ENCODE results near the gene PRKRA. TPM values are rescaled to one million over a fixed set of nuclear protein-coding genes. Genes with fewer than 3 reads are reported as not detected.

PRKRA gene
- total and polyA plus RNA-seq, 9 of the 15 experiments (the other 6 are each of a cell fraction or from before 2014, with no cell fraction given) = 14.1 to 78.1 (median 52.3) TPM

DNA sequence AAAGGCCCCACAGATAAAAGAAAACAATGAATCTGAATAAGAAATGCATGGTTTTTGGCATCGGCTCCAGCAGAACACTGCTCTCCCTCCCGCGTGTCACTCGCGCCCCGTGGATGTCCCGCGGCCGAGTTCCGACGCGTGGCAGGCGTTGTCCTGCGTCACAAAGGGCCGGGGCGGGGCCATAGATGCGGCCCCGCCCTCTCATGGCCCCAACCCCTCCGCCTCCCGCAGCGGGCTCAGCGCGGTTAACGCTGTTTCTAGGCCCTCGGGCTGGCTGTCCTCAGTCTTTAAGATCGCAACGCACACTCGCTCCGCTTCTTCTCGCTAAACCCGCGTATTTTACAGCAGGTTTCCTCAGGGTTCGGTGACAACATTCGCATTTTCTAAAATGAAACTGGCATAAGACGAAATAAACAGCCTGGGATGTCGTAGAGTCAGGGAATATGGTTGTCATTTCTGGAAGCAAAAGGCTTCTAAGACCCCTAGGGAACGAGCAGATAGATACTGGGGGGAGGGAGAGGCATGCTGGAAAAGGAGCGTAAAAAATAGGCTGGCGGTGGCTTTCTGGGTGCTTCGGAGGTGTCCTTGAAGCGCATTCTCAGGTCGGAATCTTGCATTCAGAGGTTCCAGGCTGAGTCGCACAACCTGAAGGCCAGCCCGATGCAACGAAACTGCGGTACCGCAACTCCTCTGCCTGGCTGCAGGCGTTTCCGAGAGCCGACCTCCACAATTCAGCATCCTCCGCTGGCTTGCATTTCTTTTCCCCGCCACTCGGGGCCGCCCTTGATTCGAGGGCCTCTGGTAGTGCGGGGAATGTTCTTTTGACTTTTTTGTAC, 27.7 kb upstream of the PRKRA start, which contains the start of gene FKBP7 (continued):
- TF ChIP-seq CCAR2 (IDR thresholded peaks at IDR 0.05; ENCODE audit: low read depth, low read length) (no peak), SMAD1 (IDR thresholded peaks at IDR 0.05; ENCODE audit: low read depth, low read length, partially characterized antibody) (peak; percentile 47), SIN3B (IDR thresholded peaks at IDR 0.05; ENCODE audit: low read depth) (no peak), SMARCB1 (IDR thresholded peaks at IDR 0.05; ENCODE audit: insufficient read length, low read depth) (peak; percentile 47), HDAC6 (IDR thresholded peaks at IDR 0.05; ENCODE audit: low read depth, low read length) (no peak), ZNF263 (CRISPR knock-in tag; IDR thresholded peaks at IDR 0.05; ENCODE audit: borderline replicate concordance) (no peak), GTF2E2 (tag; IDR thresholded peaks at IDR 0.05) (no peak), RBM25 (IDR thresholded peaks at IDR 0.05; ENCODE audit: low read depth, low read length, severe bottlenecking) (no peak), PTRF (tag; IDR thresholded peaks at IDR 0.05) (no peak), ZFX (CRISPR knock-in tag; IDR thresholded peaks at IDR 0.05) (peak; percentile 92), HMGXB4 (CRISPR knock-in tag; IDR thresholded peaks at IDR 0.05) (no peak), ASH1L (IDR thresholded peaks at IDR 0.05; ENCODE audit: borderline replicate concordance, low read depth, partially characterized antibody) (no peak), U2AF1 (optimal IDR thresholded peaks at IDR 0.05; ENCODE audit: low read depth, low read length) (no peak), KDM2B (CRISPR knock-in tag; IDR thresholded peaks at IDR 0.05) (peak; percentile 7; the same call in 1 of the 2 replicates), SNRNP70 (optimal IDR thresholded peaks at IDR 0.05; ENCODE audit: low read depth, low read length) (no peak), MCM2 (IDR thresholded peaks at IDR 0.05; ENCODE audit: low read depth) (no peak), ZNF76 (CRISPR knock-in tag; IDR thresholded peaks at IDR 0.05; ENCODE audit: borderline replicate concordance) (no peak; the same call in 1 of the 2 replicates), KDM5B (IDR thresholded peaks at IDR 0.05; ENCODE audit: insufficient replicate concordance, low read depth, low read length) (peak; percentile 54), TCF3 (CRISPR knock-in tag; IDR thresholded peaks at IDR 0.05) (0 out of 2 replicates have a peak, but pooled peaks have one; percentile 10), ZNF282 (CRISPR knock-in tag; IDR thresholded peaks at IDR 0.05) (no peak)
- TF ChIP-seq, protein P1, sequence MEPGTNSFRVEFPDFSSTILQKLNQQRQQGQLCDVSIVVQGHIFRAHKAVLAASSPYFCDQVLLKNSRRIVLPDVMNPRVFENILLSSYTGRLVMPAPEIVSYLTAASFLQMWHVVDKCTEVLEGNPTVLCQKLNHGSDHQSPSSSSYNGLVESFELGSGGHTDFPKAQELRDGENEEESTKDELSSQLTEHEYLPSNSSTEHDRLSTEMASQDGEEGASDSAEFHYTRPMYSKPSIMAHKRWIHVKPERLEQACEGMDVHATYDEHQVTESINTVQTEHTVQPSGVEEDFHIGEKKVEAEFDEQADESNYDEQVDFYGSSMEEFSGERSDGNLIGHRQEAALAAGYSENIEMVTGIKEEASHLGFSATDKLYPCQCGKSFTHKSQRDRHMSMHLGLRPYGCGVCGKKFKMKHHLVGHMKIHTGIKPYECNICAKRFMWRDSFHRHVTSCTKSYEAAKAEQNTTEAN (CRISPR knock-in tag; IDR thresholded peaks at IDR 0.05) = no peak
- TF ChIP-seq, protein P2, sequence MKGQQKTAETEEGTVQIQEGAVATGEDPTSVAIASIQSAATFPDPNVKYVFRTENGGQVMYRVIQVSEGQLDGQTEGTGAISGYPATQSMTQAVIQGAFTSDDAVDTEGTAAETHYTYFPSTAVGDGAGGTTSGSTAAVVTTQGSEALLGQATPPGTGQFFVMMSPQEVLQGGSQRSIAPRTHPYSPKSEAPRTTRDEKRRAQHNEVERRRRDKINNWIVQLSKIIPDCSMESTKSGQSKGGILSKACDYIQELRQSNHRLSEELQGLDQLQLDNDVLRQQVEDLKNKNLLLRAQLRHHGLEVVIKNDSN (CRISPR knock-in tag; IDR thresholded peaks at IDR 0.05) = no peak
- TF ChIP-seq, protein P3, sequence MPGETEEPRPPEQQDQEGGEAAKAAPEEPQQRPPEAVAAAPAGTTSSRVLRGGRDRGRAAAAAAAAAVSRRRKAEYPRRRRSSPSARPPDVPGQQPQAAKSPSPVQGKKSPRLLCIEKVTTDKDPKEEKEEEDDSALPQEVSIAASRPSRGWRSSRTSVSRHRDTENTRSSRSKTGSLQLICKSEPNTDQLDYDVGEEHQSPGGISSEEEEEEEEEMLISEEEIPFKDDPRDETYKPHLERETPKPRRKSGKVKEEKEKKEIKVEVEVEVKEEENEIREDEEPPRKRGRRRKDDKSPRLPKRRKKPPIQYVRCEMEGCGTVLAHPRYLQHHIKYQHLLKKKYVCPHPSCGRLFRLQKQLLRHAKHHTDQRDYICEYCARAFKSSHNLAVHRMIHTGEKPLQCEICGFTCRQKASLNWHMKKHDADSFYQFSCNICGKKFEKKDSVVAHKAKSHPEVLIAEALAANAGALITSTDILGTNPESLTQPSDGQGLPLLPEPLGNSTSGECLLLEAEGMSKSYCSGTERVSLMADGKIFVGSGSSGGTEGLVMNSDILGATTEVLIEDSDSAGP (CRISPR knock-in tag; IDR thresholded peaks at IDR 0.05) = 0 out of 2 replicates have a peak, but pooled peaks have one; percentile 20

All from K562 (cell line).